OCI-LY1 (cell line): ENCODE results near the gene CD163L1.

ENCODE experiments used
- H2AFZ ChIP-seq: fragments of 200-600 bp; sonication (generic), shearing (Covaris generic); 2 replicates; pipeline ENCODE4 v1.6.0; 2014; ENCODE audit warnings: antibody characterized with exemption, mild to moderate bottlenecking, low read length
- H3F3A ChIP-seq: fragments of 200-600 bp; sonication (generic), shearing (Covaris generic); 2 replicates; pipeline ENCODE4 v1.6.0; 2014; ENCODE audit warnings: mild to moderate bottlenecking, antibody characterized with exemption, low read length, moderate library complexity; ENCODE audit not compliant: insufficient read depth
- H3K27ac ChIP-seq: fragments of 200-600 bp; sonication (generic); 2 replicates; pipeline ENCODE4 v1.5.1; 2014; ENCODE audit warnings: low read length, mixed run types, mild to moderate bottlenecking, low read depth; ENCODE audit not compliant: poor library complexity, severe bottlenecking
- H3K27me3 ChIP-seq: fragments of 200-600 bp; sonication (generic); 2 replicates; pipeline ENCODE4 v1.6.0; 2014; ENCODE audit warnings: antibody characterized with exemption, mild to moderate bottlenecking, low read length, moderate library complexity; ENCODE audit not compliant: insufficient read depth
- H3K36me3 ChIP-seq: fragments of 200-600 bp; sonication (generic); 2 replicates; pipeline ENCODE4 v1.6.1; 2014; ENCODE audit warnings: mild to moderate bottlenecking, antibody characterized with exemption, low read length, moderate library complexity, mixed read lengths; ENCODE audit not compliant: insufficient read depth
- H3K4me1 ChIP-seq: fragments of 200-600 bp; sonication (generic); 2 replicates; pipeline ENCODE4 v1.5.1; 2014; ENCODE audit warnings: mild to moderate bottlenecking, low read length, moderate library complexity; ENCODE audit not compliant: insufficient read depth, severe bottlenecking
- H3K4me2 ChIP-seq: fragments of 200-600 bp; sonication (generic), shearing (Covaris generic); 2 replicates; pipeline ENCODE4 v1.6.1; 2014; ENCODE audit warnings: low read length
- H3K4me3 ChIP-seq: fragments of 200-600 bp; sonication (generic); 2 replicates; pipeline ENCODE4 v1.5.1; 2014; ENCODE audit warnings: low read length, low read depth, mild to moderate bottlenecking, mixed read lengths; ENCODE audit not compliant: poor library complexity, severe bottlenecking
- H3K79me2 ChIP-seq: fragments of 200-600 bp; shearing (Covaris generic); 2 replicates; pipeline ENCODE4 v1.6.1; 2016; ENCODE audit warnings: mixed run types, low read length, mixed read lengths; ENCODE audit not compliant: insufficient read depth
- H3K9ac ChIP-seq: fragments of 200-600 bp; sonication (generic), shearing (Covaris generic); 2 replicates; pipeline ENCODE4 v1.6.1; 2014; ENCODE audit warnings: mild to moderate bottlenecking, low read length, mixed read lengths
- H3K9me2 ChIP-seq: fragments of 200-600 bp; sonication (generic), shearing (Covaris generic); 2 replicates; pipeline ENCODE4 v1.6.1; 2014; ENCODE audit warnings: low read depth, mild to moderate bottlenecking, low read length, mixed read lengths
- H3K9me3 ChIP-seq: fragments of 200-600 bp; shearing (Covaris generic); 2 replicates; pipeline ENCODE4 v1.6.1; 2014; ENCODE audit warnings: low read length, mixed read lengths
- H4K20me1 ChIP-seq: fragments of 200-600 bp; sonication (generic), shearing (Covaris generic); 2 replicates; pipeline ENCODE4 v1.6.0; 2016; ENCODE audit warnings: mild to moderate bottlenecking, low read length; ENCODE audit not compliant: insufficient read depth
- EZH2 ChIP-seq: fragments of 200-600 bp; sonication (generic), shearing (Covaris generic); IDR thresholded peaks from 2 replicates; pipeline ENCODE4 v1.8.0; 2017; ENCODE audit warnings: borderline replicate concordance, mixed run types, mild to moderate bottlenecking, antibody characterized with exemption, low read length, moderate library complexity, mixed read lengths
- TF ChIP-seq, protein P1 (sequence below): fragments of 200-600 bp; sonication (generic), shearing (Covaris generic); IDR thresholded peaks from 2 replicates; pipeline ENCODE4 v1.5.1; 2017; ENCODE audit warnings: mild to moderate bottlenecking, antibody characterized with exemption, low read length, moderate library complexity, mixed read lengths

The CD163L1 gene

GRCh38 chr12:7349418-7349817 is 94.5 kb downstream of the CD163L1 start:
- Histone ChIP-seq H4K20me1 (no peaks in the 10 kb centered on the region), H3K36me3 (no peaks in the 10 kb centered on the region), H3K4me2 (no peak overlapping the region), H3K27me3 (no peaks in the 10 kb centered on the region), H3K79me2 (no peaks in the 10 kb centered on the region), H3K4me3 (no peak overlapping the region), H3K4me1 (no peaks in the 10 kb centered on the region), H3K9ac (no peak overlapping the region), H3K27ac (no peak overlapping the region), H3K9me3 (no peaks in the 10 kb centered on the region), H3K9me2 (no peaks in the 10 kb centered on the region), H2AFZ (no peak overlapping the region), H3F3A (no peaks in the 10 kb centered on the region)
- TF ChIP-seq, protein P1, sequence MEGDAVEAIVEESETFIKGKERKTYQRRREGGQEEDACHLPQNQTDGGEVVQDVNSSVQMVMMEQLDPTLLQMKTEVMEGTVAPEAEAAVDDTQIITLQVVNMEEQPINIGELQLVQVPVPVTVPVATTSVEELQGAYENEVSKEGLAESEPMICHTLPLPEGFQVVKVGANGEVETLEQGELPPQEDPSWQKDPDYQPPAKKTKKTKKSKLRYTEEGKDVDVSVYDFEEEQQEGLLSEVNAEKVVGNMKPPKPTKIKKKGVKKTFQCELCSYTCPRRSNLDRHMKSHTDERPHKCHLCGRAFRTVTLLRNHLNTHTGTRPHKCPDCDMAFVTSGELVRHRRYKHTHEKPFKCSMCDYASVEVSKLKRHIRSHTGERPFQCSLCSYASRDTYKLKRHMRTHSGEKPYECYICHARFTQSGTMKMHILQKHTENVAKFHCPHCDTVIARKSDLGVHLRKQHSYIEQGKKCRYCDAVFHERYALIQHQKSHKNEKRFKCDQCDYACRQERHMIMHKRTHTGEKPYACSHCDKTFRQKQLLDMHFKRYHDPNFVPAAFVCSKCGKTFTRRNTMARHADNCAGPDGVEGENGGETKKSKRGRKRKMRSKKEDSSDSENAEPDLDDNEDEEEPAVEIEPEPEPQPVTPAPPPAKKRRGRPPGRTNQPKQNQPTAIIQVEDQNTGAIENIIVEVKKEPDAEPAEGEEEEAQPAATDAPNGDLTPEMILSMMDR, result no peak
- TF ChIP-seq EZH2, result no peak

DNA sequence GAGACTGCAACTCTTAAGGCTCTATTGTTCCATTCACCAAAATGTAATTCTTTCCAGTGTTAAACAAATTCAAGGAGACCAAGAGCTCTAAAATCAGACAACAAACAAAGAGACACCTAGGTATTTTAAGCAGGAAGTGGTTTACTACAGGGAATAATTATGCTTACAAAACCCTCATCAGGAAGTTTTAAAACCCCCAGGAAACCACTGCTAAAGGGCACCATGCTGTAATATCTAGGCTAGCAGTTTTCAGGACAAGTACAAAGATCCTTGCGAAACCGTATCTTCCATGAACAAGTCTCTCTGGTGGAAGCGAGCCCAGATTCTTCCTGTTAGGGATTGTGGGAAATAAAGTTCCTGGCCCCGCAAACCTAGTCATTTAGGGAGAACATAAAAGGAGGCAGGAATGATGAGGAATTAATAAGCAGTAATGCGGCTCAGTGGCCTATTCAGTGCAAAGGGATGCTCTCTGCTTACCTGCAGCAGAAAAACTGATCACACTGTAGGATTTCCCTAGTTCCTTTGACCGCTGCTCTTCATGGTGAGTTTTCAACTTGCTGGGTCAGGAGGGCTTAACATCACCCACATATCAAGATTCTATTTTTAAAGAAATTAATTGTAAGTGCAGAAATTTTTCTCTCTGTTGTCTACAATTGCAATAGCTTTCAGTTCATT is 97.3 kb downstream of the CD163L1 start:
- no peaks in the 10 kb centered on the region for H3K9me2 ChIP-seq
- no peaks in the 10 kb centered on the region for H3K27me3 ChIP-seq
- H3K27ac ChIP-seq, result no peak overlapping the region
- no peaks in the 10 kb centered on the region for H3K79me2 ChIP-seq
- no peaks in the 10 kb centered on the region for H3K9me3 ChIP-seq
- H3F3A ChIP-seq, result no peaks in the 10 kb centered on the region
- TF ChIP-seq EZH2, result no peak
- TF ChIP-seq, protein P1, result no peak
- H3K36me3 ChIP-seq, result no peaks in the 10 kb centered on the region
- H3K4me2 ChIP-seq, result no peak overlapping the region
- H3K4me3 ChIP-seq, result no peak overlapping the region
- no peaks in the 10 kb centered on the region for H3K4me1 ChIP-seq
- H4K20me1 ChIP-seq, result no peaks in the 10 kb centered on the region
- H3K9ac ChIP-seq, result no peak overlapping the region
- H2AFZ ChIP-seq, result no peak overlapping the region

GRCh38 chr12:7344833-7345606 is 98.9 kb downstream of the CD163L1 start:
- H3K9me3 ChIP-seq, result no peaks in the 10 kb centered on the region
- no peaks in the 10 kb centered on the region for H3F3A ChIP-seq
- no peak overlapping the region for H3K4me3 ChIP-seq
- H2AFZ ChIP-seq, result no peak overlapping the region
- no peaks in the 10 kb centered on the region for H3K9me2 ChIP-seq
- no peak for TF ChIP-seq EZH2
- TF ChIP-seq, protein P1, result no peak
- no peak overlapping the region for H3K9ac ChIP-seq
- no peaks in the 10 kb centered on the region for H4K20me1 ChIP-seq
- H3K36me3 ChIP-seq, result no peaks in the 10 kb centered on the region
- no peaks in the 10 kb centered on the region for H3K79me2 ChIP-seq
- no peak overlapping the region for H3K27ac ChIP-seq
- no peaks in the 10 kb centered on the region for H3K27me3 ChIP-seq
- no peaks in the 10 kb centered on the region for H3K4me1 ChIP-seq
- H3K4me2 ChIP-seq, result no peak overlapping the region
